HepG2 (cell line): ENCODE measurements around the gene HRH3. TPM values are rescaled to one million over a fixed set of nuclear protein-coding genes. Genes with fewer than 3 reads are reported as not detected.

Source experiments
- AHR ChIP-seq: IDR thresholded peaks from 2 replicates; pipeline ENCODE4 v1.6.1; 2018; ENCODE audit warnings: missing genetic modification reagents, missing compliant biosample characterization
- ARNTL ChIP-seq: sonication (generic); formaldehyde crosslinking; IDR thresholded peaks from 2 replicates; pipeline ENCODE4 v1.4.0; 2020; ENCODE audit warnings: mild to moderate bottlenecking, missing genetic modification reagents
- EP300 ChIP-seq, 3 experiments: sonication (generic) in 1 of 3; formaldehyde crosslinking in 1 of 3; IDR thresholded peaks; 2 replicates each; pipeline versions ENCODE4 v1.5.1 to v1.6.1; 2011 to 2020; ENCODE audit warnings: low read depth in 2 of 3, low read length in 2 of 3, borderline replicate concordance in 1 of 3, improper control_type of control experiment in 1 of 3, mild to moderate bottlenecking in 1 of 3, missing genetic modification reagents in 1 of 3, moderate library complexity in 1 of 3
- EZH2 ChIP-seq: conservative IDR thresholded peaks from 2 replicates; pipeline ENCODE4 v1.6.1; 2012; ENCODE audit warnings: mild to moderate bottlenecking, low read depth, low read length, moderate library complexity
- HES4 ChIP-seq: sonication (generic); formaldehyde crosslinking; IDR thresholded peaks from 2 replicates; pipeline ENCODE4 v1.9.0; 2021; ENCODE audit warnings: mild to moderate bottlenecking, missing genetic modification reagents, borderline replicate concordance
- HOXA7 ChIP-seq: sonication (generic); formaldehyde crosslinking; IDR thresholded peaks from 2 replicates; pipeline ENCODE4 v1.8.1; 2022; ENCODE audit warnings: mild to moderate bottlenecking, missing genetic modification reagents, moderate library complexity
- HOXA9 ChIP-seq: sonication (generic); formaldehyde crosslinking; IDR thresholded peaks from 2 replicates; pipeline ENCODE4 v1.8.1; 2022; ENCODE audit warnings: missing genetic modification reagents, mild to moderate bottlenecking, moderate library complexity, borderline replicate concordance
- KLF9 ChIP-seq: IDR thresholded peaks from 2 replicates; pipeline ENCODE4 v1.6.1; 2016; ENCODE audit warnings: low read depth
- MIXL1 ChIP-seq: IDR thresholded peaks from 2 replicates; pipeline ENCODE4 v1.6.1; 2016
- NFKB2 ChIP-seq: sonication (generic); formaldehyde crosslinking; IDR thresholded peaks from 2 replicates; pipeline ENCODE4 v1.4.0; 2020; ENCODE audit warnings: missing genetic modification reagents, borderline replicate concordance
- PBX2 ChIP-seq: IDR thresholded peaks from 2 replicates; pipeline ENCODE4 v1.6.1; 2016; ENCODE audit warnings: control low read depth
- REST ChIP-seq, 2 experiments: IDR thresholded peaks; 2 replicates each; pipeline ENCODE4 v1.6.1; 2011 to 2012; ENCODE audit warnings: low read length in 2 of 2, borderline replicate concordance in 1 of 2, low read depth in 1 of 2, mild to moderate bottlenecking in 1 of 2, moderate library complexity in 1 of 2
- SALL1 ChIP-seq: sonication (generic); formaldehyde crosslinking; IDR thresholded peaks from 2 replicates; pipeline ENCODE4 v1.8.0; 2022; ENCODE audit warnings: mild to moderate bottlenecking, missing genetic modification reagents
- SP140L ChIP-seq: sonication (generic); formaldehyde crosslinking; IDR thresholded peaks from 2 replicates; pipeline ENCODE4 v1.4.0; 2020; ENCODE audit warnings: missing genetic modification reagents, borderline replicate concordance
- SP5 ChIP-seq: IDR thresholded peaks from 2 replicates; pipeline ENCODE4 v1.6.1; 2016; ENCODE audit warnings: low read depth, borderline replicate concordance
- TFDP1 ChIP-seq: IDR thresholded peaks from 2 replicates; pipeline ENCODE4 v1.6.1; 2016; ENCODE audit warnings: missing compliant biosample characterization, missing genetic modification reagents, borderline replicate concordance
- TOE1 ChIP-seq: sonication (generic); formaldehyde crosslinking; IDR thresholded peaks from 2 replicates; pipeline ENCODE4 v1.4.0; 2020; ENCODE audit warnings: mild to moderate bottlenecking, missing genetic modification reagents
- ZFP1 ChIP-seq: IDR thresholded peaks from 2 replicates; pipeline ENCODE4 v1.6.1; 2016
- ZNF24 ChIP-seq: fragments of 450-650 bp; IDR thresholded peaks from 2 replicates; pipeline ENCODE4 v1.6.1; 2017; ENCODE audit warnings: antibody characterized with exemption, mild to moderate bottlenecking
- ZNF274 ChIP-seq: sonication (generic); formaldehyde crosslinking; IDR thresholded peaks from 2 replicates; pipeline ENCODE4 v1.5.1; 2020; ENCODE audit warnings: mild to moderate bottlenecking, missing genetic modification reagents
- ZNF367 ChIP-seq: sonication (generic); formaldehyde crosslinking; IDR thresholded peaks from 2 replicates; pipeline ENCODE4 v1.4.0; 2020; ENCODE audit warnings: missing genetic modification reagents, borderline replicate concordance
- ZNF619 ChIP-seq: sonication (generic); formaldehyde crosslinking; IDR thresholded peaks from 2 replicates; pipeline ENCODE4 v1.4.0; 2020; ENCODE audit warnings: mild to moderate bottlenecking, missing genetic modification reagents
- ZNF839 ChIP-seq: sonication (generic); formaldehyde crosslinking; IDR thresholded peaks from 2 replicates; pipeline ENCODE4 v1.4.0; 2020; ENCODE audit warnings: missing genetic modification reagents, mild to moderate bottlenecking, borderline replicate concordance
- ZNF850 ChIP-seq: sonication (generic); formaldehyde crosslinking; conservative IDR thresholded peaks from 2 replicates; pipeline ENCODE4 v1.9.0; 2021; ENCODE audit warnings: mild to moderate bottlenecking, missing genetic modification reagents
- polyA plus RNA-seq, 8 experiments: library from polyadenylated mRNA; depleted of rRNA in 3 of 8; stranded (reverse) in 7 of 8; unstranded in 1 of 8; fragments of >200 nt; fragmentation: Illumina TruSeq in 4 of 8; extraction: Trizol in 4 of 8; gene quantifications; 2 replicates each; pipeline versions ENCODE4 v1.2.1 to v1.2.3, GENCODE V29; 2011 to 2016; ENCODE audit warnings: low read depth in 4 of 8, missing spikeins in 1 of 8, mixed read lengths in 1 of 8; ENCODE audit not compliant: insufficient read depth in 1 of 8
- total RNA-seq, 5 experiments: library from RNA; depleted of rRNA; stranded (reverse); fragments of >200 nt; fragmentation: Illumina TruSeq; extraction: Trizol; gene quantifications; 2 replicates each; pipeline ENCODE4 v1.2.3, GENCODE V29; 2016; ENCODE audit warnings: low read depth in 1 of 5

HRH3 gene
- total and polyA plus RNA-seq, 2 of the 13 experiments (the other 11 are each of a cell fraction or from before 2014, with no cell fraction given) = 0.18 TPM; not detected in 1

GRCh38 chr20:62237801-62238568, 17.9 kb upstream of the HRH3 start, which contains the start of gene OSBPL2 (continued):
- TF ChIP-seq HOXA9 (CRISPR knock-in tag) (no peak), REST (IDR thresholded peaks at IDR 0.05; ENCODE audit: borderline replicate concordance in 1 of 2, low read depth in 1 of 2, low read length in 2 of 2) (0 out of 4 replicates have a peak, but pooled peaks of 1 of the 2 experiments have one; percentile 39), KLF9 (CRISPR knock-in tag) (0 out of 2 replicates have a peak, but pooled peaks have one; percentile 71), SALL1 (peak; percentile 32; the same call in 1 of the 2 replicates), TFDP1 (CRISPR knock-in tag) (peak; percentile 67; the same call in 1 of the 2 replicates), EP300 (IDR thresholded peaks at IDR 0.05; ENCODE audit: low read depth in 2 of 2, low read length in 2 of 2) (peak in 1 of 2 experiments; percentile 59; a peak in 1 of 4 replicates), EP300 (CRISPR knock-in tag; IDR thresholded peaks at IDR 0.05; ENCODE audit: borderline replicate concordance) (no peak; the same call in 1 of the 2 replicates), ZNF619 (CRISPR knock-in tag) (0 out of 2 replicates have a peak, but pooled peaks have one; percentile 6), ZNF839 (no peak), ZNF367 (no peak), ARNTL (CRISPR knock-in tag) (peak; percentile 99), TOE1 (CRISPR knock-in tag) (0 out of 2 replicates have a peak, but pooled peaks have one; percentile 35), ZNF274 (CRISPR knock-in tag) (peak; percentile 21; the same call in 1 of the 2 replicates), ZFP1 (no peak), MIXL1 (CRISPR knock-in tag) (0 out of 2 replicates have a peak, but pooled peaks have one; percentile 13), SP5 (CRISPR knock-in tag) (peak; percentile 100), EZH2 (no peak), PBX2 (CRISPR knock-in tag) (peak; percentile 99), ZNF24 (no peak), AHR (CRISPR knock-in tag) (0 out of 2 replicates have a peak, but pooled peaks have one; percentile 56), SP140L (CRISPR knock-in tag) (peak; percentile 28; the same call in 1 of the 2 replicates), HES4 (peak; percentile 40; the same call in 1 of the 2 replicates), ZNF850 (CRISPR knock-in tag) (no peak), HOXA7 (no peak), NFKB2 (CRISPR knock-in tag) (peak; percentile 44; the same call in 1 of the 2 replicates)
